Left lung (tissue), 10 donors: ENCODE results near the gene CD4. TPM values are rescaled to one million over a fixed set of nuclear protein-coding genes. Genes with fewer than 3 reads are reported as not detected.

Experiments used
- ATAC-seq: fragments of 200-7000 bp; cut with Tn5 transposase; one replicate; pipeline ENCODE4 v1.9.1; 2020; ENCODE audit warnings: moderate library complexity
- DNase-seq, 4 donors: peaks; one replicate each; pipeline ENCODE4 v3.0.0-alpha.2; 2013 to 2020
- H3K27ac ChIP-seq, 2 donors: fragments of 200-600 bp; sonication (generic) in 1 of 2; one replicate each; pipeline versions ENCODE4 v1.5.0 to v1.8.0; 2020 to 2021
- H3K27me3 ChIP-seq, 2 donors: fragments of 200-600 bp; sonication (generic) in 1 of 2; one replicate each; pipeline versions ENCODE4 v1.5.0 to v1.8.0; 2020 to 2021
- H3K36me3 ChIP-seq, 2 donors: fragments of 200-600 bp; sonication (generic) in 1 of 2; one replicate each; pipeline versions ENCODE4 v1.5.0 to v1.8.0; 2020 to 2021
- H3K4me1 ChIP-seq, 2 donors: fragments of 200-600 bp; one replicate each; pipeline ENCODE4 v1.8.0; 2021
- H3K4me3 ChIP-seq, 2 donors: fragments of 200-600 bp; sonication (generic) in 1 of 2; one replicate each; pipeline versions ENCODE4 v1.5.0 to v1.8.0; 2020 to 2021; ENCODE audit warnings: mild to moderate bottlenecking in 1 of 2
- H3K9me3 ChIP-seq, 2 donors: fragments of 200-600 bp; sonication (generic) in 1 of 2; one replicate each; pipeline versions ENCODE4 v1.5.0 to v1.8.0; 2020 to 2021
- intact Hi-C, 2 donors: fragments of 100-400 bp; cut with DNase I; formaldehyde crosslinking; loops; one replicate each; pipeline versions ENCODE4 v1.11.2 to v1.14.2; 2022
- polyA plus RNA-seq, 6 donors: library from polyadenylated mRNA; unstranded; fragments of 120-200 nt; gene quantifications; one replicate each; pipeline ENCODE4 v1.2.1, GENCODE V29; 2013; ENCODE audit not compliant: insufficient read length in 6 of 6
- total RNA-seq, 2 donors: library from RNA; stranded (reverse); fragmentation: NEBNext Ultra II Directional; extraction: Animal tissue kit (Norgen Biotek cat#: 25700); gene quantifications; one replicate each; pipeline ENCODE4 v1.2.1, GENCODE V29; 2021
- TF ChIP-seq, protein P1 (sequence below), 2 donors: fragments of 200-600 bp; sonication (generic) in 1 of 2; IDR thresholded peaks; one replicate each; pipeline versions ENCODE4 v1.5.0 to v1.8.0; 2021; ENCODE audit warnings: antibody characterized with exemption in 2 of 2
- donor health status: DM: no; HTN: yes; CAD: no.
- donor health status: DM: no; HTN: no; CAD: no.

CD4 gene
- total and polyA plus RNA-seq, 8 donors = 64.5 to 97.8 (median 92.9) TPM

DNA sequence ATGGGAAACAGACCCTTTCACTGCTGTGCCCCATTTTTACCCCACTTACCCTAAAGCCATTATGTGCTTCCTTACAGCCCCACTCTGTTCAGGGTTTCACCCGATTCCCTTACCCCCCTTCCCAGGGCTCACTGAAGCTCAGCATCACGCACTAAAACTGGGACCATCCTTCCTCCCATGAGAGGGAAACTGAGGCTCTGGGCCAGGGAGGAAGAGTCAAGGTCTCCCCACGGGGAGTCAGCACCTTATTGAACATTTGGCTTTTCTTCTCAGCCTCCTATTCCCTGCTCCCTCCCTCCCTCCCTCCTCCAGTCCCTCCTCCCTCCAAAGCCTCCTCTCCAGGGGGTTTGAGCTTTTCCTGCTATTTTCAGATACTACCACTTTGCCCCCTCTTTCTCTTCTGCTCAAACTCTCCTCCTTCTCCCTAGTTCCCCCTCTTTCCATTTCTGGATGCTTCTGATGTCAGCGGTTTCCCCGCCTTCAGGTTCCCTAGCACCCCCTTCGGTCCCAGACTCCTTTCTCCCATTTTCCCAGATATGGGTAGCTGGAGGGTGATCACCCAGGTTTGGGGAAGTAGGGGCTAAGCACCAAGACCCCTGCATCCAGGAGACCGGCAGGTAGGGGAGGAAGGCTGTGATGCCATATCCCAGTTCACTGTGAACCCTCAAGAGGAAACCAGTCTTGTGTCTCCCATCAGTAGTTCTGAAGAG, 33.3 kb downstream of the CD4 start:
- Histone ChIP-seq H3K27ac (no peak overlapping the region), H3K9me3 (no peaks in the 10 kb centered on the region), H3K36me3 (no peaks in the 10 kb centered on the region), H3K4me3 (peak overlapping the region in 1 of 2 donors; percentile 41), H3K27me3 (peaks cover 0 to 62% of the 10 kb centered on the region in 2 donors), H3K4me1 (peaks cover 9 to 30% of the 10 kb centered on the region in 2 donors)
- intact Hi-C loops = no loop called here
- ATAC-seq (no peak), DNase-seq (no peak)
- TF ChIP-seq, protein P1, sequence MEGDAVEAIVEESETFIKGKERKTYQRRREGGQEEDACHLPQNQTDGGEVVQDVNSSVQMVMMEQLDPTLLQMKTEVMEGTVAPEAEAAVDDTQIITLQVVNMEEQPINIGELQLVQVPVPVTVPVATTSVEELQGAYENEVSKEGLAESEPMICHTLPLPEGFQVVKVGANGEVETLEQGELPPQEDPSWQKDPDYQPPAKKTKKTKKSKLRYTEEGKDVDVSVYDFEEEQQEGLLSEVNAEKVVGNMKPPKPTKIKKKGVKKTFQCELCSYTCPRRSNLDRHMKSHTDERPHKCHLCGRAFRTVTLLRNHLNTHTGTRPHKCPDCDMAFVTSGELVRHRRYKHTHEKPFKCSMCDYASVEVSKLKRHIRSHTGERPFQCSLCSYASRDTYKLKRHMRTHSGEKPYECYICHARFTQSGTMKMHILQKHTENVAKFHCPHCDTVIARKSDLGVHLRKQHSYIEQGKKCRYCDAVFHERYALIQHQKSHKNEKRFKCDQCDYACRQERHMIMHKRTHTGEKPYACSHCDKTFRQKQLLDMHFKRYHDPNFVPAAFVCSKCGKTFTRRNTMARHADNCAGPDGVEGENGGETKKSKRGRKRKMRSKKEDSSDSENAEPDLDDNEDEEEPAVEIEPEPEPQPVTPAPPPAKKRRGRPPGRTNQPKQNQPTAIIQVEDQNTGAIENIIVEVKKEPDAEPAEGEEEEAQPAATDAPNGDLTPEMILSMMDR (IDR thresholded peaks at IDR 0.05) = no peak

DNA sequence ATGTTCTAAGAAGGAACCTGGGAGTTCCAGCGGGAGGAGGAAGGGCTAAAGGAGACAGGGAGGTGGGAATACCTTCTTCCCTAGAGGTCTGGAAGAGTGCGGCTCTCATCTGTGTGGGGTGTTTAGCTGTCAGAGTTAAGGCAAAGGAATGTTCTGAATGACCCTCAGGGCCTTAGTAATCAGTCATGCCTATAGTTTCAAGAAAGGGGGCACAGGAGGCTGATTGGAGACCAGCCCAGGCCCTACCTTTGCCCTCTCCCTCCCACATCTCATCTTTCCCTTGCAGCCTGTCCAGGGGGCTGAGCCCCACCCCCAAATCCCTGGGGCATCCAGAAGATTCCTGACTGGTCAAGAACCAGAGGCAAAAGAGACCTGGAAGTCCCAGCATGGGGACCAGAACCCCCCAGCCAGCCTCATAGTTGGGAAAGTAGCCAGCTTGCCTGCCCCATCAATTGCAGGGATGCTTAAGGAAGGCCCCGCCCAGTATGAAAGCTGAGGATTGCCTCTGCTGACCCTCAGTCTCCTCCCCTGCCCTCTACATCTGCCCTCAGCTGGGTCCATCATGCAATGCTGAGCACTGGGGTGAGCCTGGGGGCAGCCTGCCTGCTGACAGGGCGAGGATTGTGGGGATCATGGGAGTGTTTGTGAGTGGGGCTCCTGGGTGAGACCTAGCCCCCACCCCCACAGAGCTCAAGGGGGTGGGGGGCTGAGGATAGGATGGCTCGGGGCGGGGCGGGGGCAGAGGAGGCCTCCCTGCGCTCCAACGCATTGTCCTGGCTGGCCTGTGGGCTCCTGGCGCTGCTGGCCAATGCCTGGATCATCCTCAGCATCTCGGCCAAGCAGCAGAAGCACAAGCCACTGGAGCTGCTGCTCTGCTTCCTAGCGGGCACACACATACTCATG, 34.1 kb downstream of the CD4 start:
- peaks cover 0 to 70% of the 10 kb centered on the region in 2 donors for H3K27me3 ChIP-seq
- TF ChIP-seq, protein P1 (IDR thresholded peaks at IDR 0.05) = no peak
- intact Hi-C loops = no loop called here
- H3K36me3 ChIP-seq = no peaks in the 10 kb centered on the region
- ATAC-seq = no peak
- no peaks in the 10 kb centered on the region for H3K9me3 ChIP-seq
- no peak overlapping the region for H3K27ac ChIP-seq
- peaks cover 9 to 35% of the 10 kb centered on the region in 2 donors for H3K4me1 ChIP-seq
- DNase-seq = no peak
- no peak overlapping the region for H3K4me3 ChIP-seq

DNA sequence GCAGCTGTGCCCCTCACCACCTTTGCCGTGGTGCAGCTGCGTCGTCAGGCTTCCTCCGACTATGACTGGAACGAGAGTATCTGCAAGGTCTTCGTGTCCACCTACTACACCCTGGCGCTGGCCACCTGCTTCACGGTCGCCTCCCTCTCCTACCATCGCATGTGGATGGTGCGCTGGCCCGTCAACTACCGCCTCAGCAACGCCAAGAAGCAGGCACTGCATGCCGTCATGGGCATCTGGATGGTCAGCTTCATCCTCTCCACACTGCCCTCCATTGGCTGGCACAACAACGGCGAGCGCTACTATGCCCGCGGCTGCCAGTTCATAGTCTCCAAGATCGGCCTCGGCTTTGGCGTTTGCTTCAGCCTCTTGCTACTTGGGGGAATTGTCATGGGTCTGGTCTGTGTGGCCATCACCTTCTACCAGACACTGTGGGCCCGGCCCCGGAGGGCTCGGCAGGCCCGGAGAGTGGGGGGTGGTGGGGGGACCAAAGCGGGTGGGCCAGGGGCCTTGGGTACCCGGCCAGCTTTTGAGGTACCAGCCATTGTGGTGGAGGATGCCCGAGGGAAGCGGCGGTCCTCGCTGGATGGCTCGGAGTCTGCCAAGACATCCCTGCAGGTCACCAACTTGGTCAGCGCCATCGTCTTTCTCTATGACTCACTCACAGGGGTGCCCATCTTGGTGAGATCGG, 34.9 kb downstream of the CD4 start:
- intact Hi-C loops = no loop called here
- TF ChIP-seq, protein P1 (IDR thresholded peaks at IDR 0.05) = no peak
- ATAC-seq (no peak), DNase-seq (no peak)
- H3K4me3 ChIP-seq = no peak overlapping the region
- H3K4me1 ChIP-seq = peaks cover 9 to 43% of the 10 kb centered on the region in 2 donors
- H3K9me3 ChIP-seq = no peaks in the 10 kb centered on the region
- peaks cover 0 to 78% of the 10 kb centered on the region in 2 donors for H3K27me3 ChIP-seq
- H3K36me3 ChIP-seq = no peaks in the 10 kb centered on the region
- H3K27ac ChIP-seq = no peak overlapping the region

DNA sequence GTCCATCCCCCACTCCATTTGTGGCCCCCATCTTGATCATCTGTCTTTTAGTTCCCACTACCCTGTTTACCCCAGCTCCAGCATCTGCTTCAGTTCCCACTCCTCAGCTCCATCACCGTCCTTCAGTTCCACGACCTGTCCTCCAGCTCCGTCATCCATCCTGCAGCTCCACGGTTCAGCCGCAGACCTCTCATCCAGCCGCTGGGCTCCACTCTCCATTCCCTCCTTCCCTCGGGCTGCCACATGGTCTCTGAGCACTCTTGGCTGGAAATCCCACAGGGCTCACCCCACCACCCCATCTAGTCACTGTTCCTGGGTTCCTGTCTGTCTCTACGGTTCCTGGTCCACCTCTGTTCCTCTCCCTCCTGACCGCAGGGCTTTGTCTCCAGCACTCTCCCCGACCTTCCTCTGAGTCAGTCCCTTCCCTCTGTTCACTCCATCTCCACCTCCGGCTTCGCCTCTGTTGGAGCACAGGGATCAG, 35.6 kb downstream of the CD4 start:
- TF ChIP-seq, protein P1 (IDR thresholded peaks at IDR 0.05) = no peak
- no peaks in the 10 kb centered on the region for H3K36me3 ChIP-seq
- ATAC-seq = no peak
- DNase-seq = no peak
- peaks cover 0 to 85% of the 10 kb centered on the region in 2 donors for H3K27me3 ChIP-seq
- no peaks in the 10 kb centered on the region for H3K9me3 ChIP-seq
- H3K4me3 ChIP-seq = no peak overlapping the region
- intact Hi-C loops = no loop called here
- H3K27ac ChIP-seq = no peak overlapping the region
- peaks cover 9 to 50% of the 10 kb centered on the region in 2 donors for H3K4me1 ChIP-seq
